ENCODE results near the gene SLA2.
"Not testable (repeated sequence)": the region's sequence is repeated elsewhere in the genome, so short reads cannot be mapped to it uniquely, and the experiment has no call there.

SLA2 gene

GRCh38 chr20:36682311-36682710 lies 36.3 kb upstream of the SLA2 start:
- H3K4me1 ChIP-seq, result no peaks in the 10 kb centered on the region
- H3K27me3 ChIP-seq, result no peaks in the 10 kb centered on the region
- no peak for TF ChIP-seq CTCF (IDR thresholded peaks at IDR 0.05; ENCODE audit: low read depth, low read length)
- no peak overlapping the region for H3K4me3 ChIP-seq (ENCODE audit: low read depth, low read length)
- H3K9me3 ChIP-seq, result no peaks in the 10 kb centered on the region
- DNase-seq, result no peak
- H3K36me3 ChIP-seq, result peaks cover 3% of the 10 kb centered on the region; the same call in 1 of the 2 replicates

- H3K27me3 ChIP-seq, result no peaks in the 10 kb centered on the region
- no peaks in the 10 kb centered on the region for H3K4me1 ChIP-seq
- no peak overlapping the region; the same call in 1 of the 2 replicates for H3K4me3 ChIP-seq (ENCODE audit: low read depth, low read length)
- H3K9me3 ChIP-seq, result no peaks in the 10 kb centered on the region
- no peak for DNase-seq
- peaks cover 3% of the 10 kb centered on the region; the same call in 1 of the 2 replicates for H3K36me3 ChIP-seq
- TF ChIP-seq CTCF (IDR thresholded peaks at IDR 0.05; ENCODE audit: low read depth, low read length), result no peak
Observed at GRCh38 chr20:36677422-36677771, 31.4 kb upstream of the SLA2 start.

GRCh38 chr20:36676701-36677421 lies 30.9 kb upstream of the SLA2 start:
- no peak for TF ChIP-seq CTCF (IDR thresholded peaks at IDR 0.05; ENCODE audit: low read depth, low read length)
- H3K36me3 ChIP-seq, result peaks cover 3% of the 10 kb centered on the region; the same call in 1 of the 2 replicates
- peak overlapping the region; percentile 57 for H3K4me3 ChIP-seq (ENCODE audit: low read depth, low read length)
- H3K4me1 ChIP-seq, result no peaks in the 10 kb centered on the region
- peak; percentile 88 for DNase-seq
- H3K9me3 ChIP-seq, result no peaks in the 10 kb centered on the region
- H3K27me3 ChIP-seq, result no peaks in the 10 kb centered on the region

- not testable (repeated sequence) for H3K36me3 ChIP-seq; H3K4me3 ChIP-seq (ENCODE audit: low read depth, low read length); H3K9me3 ChIP-seq; H3K4me1 ChIP-seq; H3K27me3 ChIP-seq; DNase-seq
Observed at GRCh38 chr20:36675545-36675944, 29.5 kb upstream of the SLA2 start.

GRCh38 chr20:36672991-36673390 lies 27.0 kb upstream of the SLA2 start:
- Histone ChIP-seq H3K4me1 (no peaks in the 10 kb centered on the region), H3K27me3 (no peaks in the 10 kb centered on the region), H3K4me3 (ENCODE audit: low read depth, low read length) (no peak overlapping the region), H3K9me3 (no peaks in the 10 kb centered on the region), H3K36me3 (no peaks in the 10 kb centered on the region)
- no peak for DNase-seq
- no peak for TF ChIP-seq CTCF (IDR thresholded peaks at IDR 0.05; ENCODE audit: low read depth, low read length)

- no peaks in the 10 kb centered on the region; the same call in 1 of the 2 replicates for H3K36me3 ChIP-seq
- no peaks in the 10 kb centered on the region for H3K4me1 ChIP-seq
- no peak overlapping the region for H3K4me3 ChIP-seq (ENCODE audit: low read depth, low read length)
- H3K27me3 ChIP-seq, result no peaks in the 10 kb centered on the region
- TF ChIP-seq CTCF (IDR thresholded peaks at IDR 0.05; ENCODE audit: low read depth, low read length), result no peak
- H3K9me3 ChIP-seq, result no peaks in the 10 kb centered on the region
- DNase-seq, result no peak
Observed at GRCh38 chr20:36670665-36671357, 24.8 kb upstream of the SLA2 start.
